Skeletal muscle satellite cell (primary cell): ENCODE results near the gene UNC50. TPM values are rescaled to one million over a fixed set of nuclear protein-coding genes. Genes with fewer than 3 reads are reported as not detected.

Experiments used
- H3K27me3 ChIP-seq: 2 replicates; pipeline ENCODE4 v1.7.0; 2013; ENCODE audit warnings: low read length; ENCODE audit not compliant: control insufficient read depth, insufficient read depth
- H3K36me3 ChIP-seq: 2 replicates; pipeline ENCODE4 v1.7.0; 2013; ENCODE audit warnings: mild to moderate bottlenecking, control low read depth, low read length; ENCODE audit not compliant: insufficient read depth
- H3K4me1 ChIP-seq: 2 replicates; pipeline ENCODE4 v1.7.0; 2013; ENCODE audit warnings: low read length; ENCODE audit not compliant: control insufficient read depth, insufficient read depth
- H3K4me2 ChIP-seq: 2 replicates; pipeline ENCODE4 v1.7.0; 2013; ENCODE audit warnings: mild to moderate bottlenecking, low read length
- H3K4me3 ChIP-seq: 2 replicates; pipeline ENCODE4 v1.7.0; 2013; ENCODE audit warnings: low read length
- H3K9ac ChIP-seq: 2 replicates; pipeline ENCODE4 v1.7.0; 2013; ENCODE audit warnings: mild to moderate bottlenecking, low read depth, low read length, moderate library complexity
- H3K9me3 ChIP-seq: replicated peaks from 2 replicates; pipeline ENCODE4 v1.7.0; 2013; ENCODE audit warnings: mild to moderate bottlenecking, control low read depth, low read length
- total RNA-seq: library from RNA; depleted of rRNA; stranded (reverse); fragments of >200 nt; gene quantifications from 2 replicates; pipeline ENCODE4 v1.2.3, GENCODE V29; 2012; rRNA removed

The UNC50 gene, protein sequence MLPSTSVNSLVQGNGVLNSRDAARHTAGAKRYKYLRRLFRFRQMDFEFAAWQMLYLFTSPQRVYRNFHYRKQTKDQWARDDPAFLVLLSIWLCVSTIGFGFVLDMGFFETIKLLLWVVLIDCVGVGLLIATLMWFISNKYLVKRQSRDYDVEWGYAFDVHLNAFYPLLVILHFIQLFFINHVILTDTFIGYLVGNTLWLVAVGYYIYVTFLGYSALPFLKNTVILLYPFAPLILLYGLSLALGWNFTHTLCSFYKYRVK
- 30.7 and 41.5 TPM in 2 replicates for total RNA-seq

DNA sequence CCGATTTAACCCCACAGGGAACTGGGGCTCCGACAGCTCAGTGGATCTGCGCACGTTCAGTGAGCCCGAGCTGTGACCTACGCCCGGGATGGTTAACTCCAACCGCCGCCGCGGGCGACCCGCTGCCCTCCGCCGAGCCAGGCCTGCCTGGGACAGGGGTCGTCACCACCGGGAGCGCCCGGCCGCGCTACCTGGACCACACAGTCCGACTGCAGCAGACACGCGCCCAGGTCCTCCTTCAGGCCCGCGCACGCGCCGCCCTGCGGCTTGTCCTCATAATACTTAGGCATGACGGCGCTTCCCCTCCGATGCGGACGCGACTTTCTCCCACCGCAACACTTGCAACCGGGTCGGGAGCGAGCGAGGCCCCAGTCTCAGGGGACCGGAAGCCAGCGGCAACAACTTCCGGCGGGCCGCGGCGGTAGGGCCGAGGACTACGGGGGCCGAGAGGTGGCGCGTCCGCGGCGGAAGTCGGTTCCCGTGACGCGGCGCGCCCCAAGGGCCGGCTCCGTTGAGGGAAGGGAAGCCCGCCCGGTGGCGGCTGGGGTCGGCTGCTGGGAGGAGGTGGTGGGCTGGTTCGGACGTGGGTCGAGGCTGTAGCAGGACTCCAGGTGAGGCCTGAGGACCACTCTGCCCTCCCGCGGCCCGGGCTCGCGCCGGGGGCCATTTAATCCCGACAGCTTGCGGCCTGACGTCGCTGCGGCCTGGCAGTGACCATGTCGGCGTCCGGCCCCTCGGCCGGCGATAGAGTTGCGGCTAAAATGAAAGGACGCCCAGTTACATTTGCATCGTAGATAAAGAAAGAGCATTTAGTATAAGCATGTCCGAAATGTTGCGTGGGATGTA lies at the start of gene UNC50, which contains the start of gene COA5:
Gene UNC50 (plus strand): TSS at position 474 of the 846 bp plus-strand sequence. CDS start 1,171 bp downstream, outside the sequence.
Gene COA5 (minus strand): TSS at position 397 of the 846 bp plus-strand sequence. CDS start 107 bp downstream, at position 290.
- Histone ChIP-seq H3K4me1 (peaks cover 28% of the 10 kb centered on the region), H3K9me3 (no peaks in the 10 kb centered on the region), H3K9ac (peak within 1 kb of the TSS; percentile 100), H3K4me3 (peak within 1 kb of the TSS; percentile 94), H3K4me2 (peak within 1 kb of the TSS; percentile 98), H3K36me3 (peaks cover 30% of the 10 kb centered on the region), H3K27me3 (no peaks in the 10 kb centered on the region)

- H3K36me3 ChIP-seq = peaks cover 7% of the 10 kb centered on the region
- H3K4me2 ChIP-seq = no peak overlapping the region
These were observed 49.4 kb upstream of the UNC50 start for GRCh38 chr2:98558852-98559530.

GRCh38 chr2:98559581-98559980 lies 48.8 kb upstream of the UNC50 start:
- no peaks in the 10 kb centered on the region for H3K27me3 ChIP-seq
- peak overlapping the region; percentile 64 for H3K4me2 ChIP-seq
- H3K36me3 ChIP-seq = peaks cover 1% of the 10 kb centered on the region
- H3K4me3 ChIP-seq = no peak overlapping the region
- no peaks in the 10 kb centered on the region for H3K9me3 ChIP-seq
- no peak overlapping the region for H3K9ac ChIP-seq
- peaks cover 18% of the 10 kb centered on the region for H3K4me1 ChIP-seq

More at GRCh38 chr2:98558852-98559530, 49.4 kb upstream of the UNC50 start:
- Histone ChIP-seq H3K27me3 (no peaks in the 10 kb centered on the region), H3K9ac (no peak overlapping the region), H3K4me3 (no peak overlapping the region), H3K9me3 (no peaks in the 10 kb centered on the region), H3K4me1 (peaks cover 18% of the 10 kb centered on the region)

DNA sequence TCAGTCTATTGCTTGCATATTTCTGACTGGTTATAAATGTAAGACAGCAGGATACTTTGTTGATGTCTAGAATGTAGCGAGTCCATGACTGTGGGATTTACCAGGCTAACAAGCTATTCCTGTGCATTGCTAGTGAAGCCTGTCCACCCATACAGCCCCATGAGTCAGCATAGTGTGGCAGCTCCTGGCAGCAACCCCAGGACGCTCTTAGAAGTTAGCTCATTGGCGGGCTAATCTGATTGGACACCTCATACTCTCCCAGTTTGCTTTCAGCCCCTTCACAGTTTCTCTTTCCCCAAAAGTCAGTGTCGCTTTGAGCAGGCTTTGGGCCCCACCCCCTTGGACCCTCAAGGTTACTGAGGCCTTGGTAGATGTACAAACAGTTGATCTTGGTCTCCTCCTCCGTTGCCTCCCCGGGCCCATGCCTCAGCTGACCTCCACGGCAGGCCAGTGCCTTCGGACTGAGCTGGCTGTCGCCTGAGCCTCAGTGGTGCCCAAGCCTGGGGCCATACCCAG lies 48.1 kb upstream of the UNC50 start:
- Histone ChIP-seq H3K4me3 (no peak overlapping the region), H3K9ac (no peak overlapping the region), H3K4me2 (peak overlapping the region; percentile 64), H3K9me3 (no peaks in the 10 kb centered on the region), H3K4me1 (peaks cover 18% of the 10 kb centered on the region), H3K27me3 (no peaks in the 10 kb centered on the region), H3K36me3 (no peaks in the 10 kb centered on the region)

GRCh38 chr2:98561018-98561417 lies 47.4 kb upstream of the UNC50 start:
- Histone ChIP-seq H3K4me3 (no peak overlapping the region), H3K9me3 (no peaks in the 10 kb centered on the region), H3K27me3 (no peaks in the 10 kb centered on the region), H3K9ac (no peak overlapping the region), H3K4me1 (peaks cover 18% of the 10 kb centered on the region), H3K4me2 (no peak overlapping the region), H3K36me3 (peaks cover 2% of the 10 kb centered on the region)

GRCh38 chr2:98561902-98562695 lies 46.3 kb upstream of the UNC50 start:
- H3K4me1 ChIP-seq = peaks cover 18% of the 10 kb centered on the region
- H3K27me3 ChIP-seq = no peaks in the 10 kb centered on the region
- H3K36me3 ChIP-seq = peaks cover 8% of the 10 kb centered on the region
- no peak overlapping the region for H3K4me3 ChIP-seq
- H3K9me3 ChIP-seq = no peaks in the 10 kb centered on the region
- H3K4me2 ChIP-seq = no peak overlapping the region
- no peak overlapping the region for H3K9ac ChIP-seq

DNA sequence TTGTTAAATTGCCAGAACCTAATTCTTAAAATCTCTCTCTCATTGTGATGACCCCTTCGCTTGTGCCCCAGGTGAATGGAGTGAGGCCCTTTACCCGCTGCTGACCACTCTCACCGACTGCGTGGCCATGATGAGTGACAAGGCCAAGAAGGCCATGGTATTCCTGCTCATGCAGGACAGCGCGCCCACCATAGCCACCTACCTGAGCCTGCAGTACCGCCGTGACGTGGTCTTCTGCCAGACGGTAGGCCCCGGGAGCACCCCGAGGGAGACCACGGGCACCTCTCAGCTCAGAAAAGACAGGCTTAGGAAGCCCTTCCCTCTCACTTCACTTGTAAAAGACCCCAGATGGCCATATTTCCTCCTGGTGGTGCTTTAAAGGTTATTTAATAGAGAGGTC lies 45.0 kb upstream of the UNC50 start:
- Histone ChIP-seq H3K36me3 (peaks cover 10% of the 10 kb centered on the region), H3K4me2 (no peak overlapping the region), H3K27me3 (no peaks in the 10 kb centered on the region), H3K9ac (no peak overlapping the region), H3K9me3 (no peaks in the 10 kb centered on the region), H3K4me1 (peaks cover 23% of the 10 kb centered on the region), H3K4me3 (no peak overlapping the region)

GRCh38 chr2:98564541-98565132 lies 43.8 kb upstream of the UNC50 start:
- peaks cover 23% of the 10 kb centered on the region for H3K36me3 ChIP-seq

DNA sequence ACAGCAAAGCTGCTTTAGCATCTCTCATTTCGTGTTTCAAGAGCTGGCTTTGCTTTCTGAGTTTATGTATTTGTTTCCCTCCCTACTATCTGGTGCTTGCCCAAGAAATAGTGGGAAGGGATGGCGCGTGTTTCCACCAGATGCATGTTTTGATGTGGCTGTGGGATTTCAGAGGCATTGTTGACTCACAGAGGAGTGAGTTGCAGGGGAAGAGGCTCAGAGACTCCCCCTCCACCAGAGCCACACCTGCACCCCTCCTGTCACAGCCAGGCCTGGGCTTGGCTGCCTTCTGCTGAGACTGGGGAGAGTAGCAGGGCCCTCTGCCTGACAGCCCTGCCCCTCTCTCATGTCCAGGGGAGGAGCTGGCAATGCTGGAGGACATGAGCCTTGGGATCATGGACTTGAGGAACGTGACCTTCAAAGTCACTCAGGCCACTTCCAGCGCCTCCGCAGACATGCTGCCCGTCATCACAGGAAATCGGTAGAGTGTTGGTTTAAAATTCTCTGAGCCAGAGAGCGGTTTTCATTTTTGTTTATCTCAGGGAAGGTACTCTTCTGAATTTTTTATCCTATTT lies 43.0 kb upstream of the UNC50 start:
- H3K27me3 ChIP-seq = no peaks in the 10 kb centered on the region
- H3K36me3 ChIP-seq = peaks cover 29% of the 10 kb centered on the region
- no peak overlapping the region for H3K4me3 ChIP-seq

More at GRCh38 chr2:98564541-98565132, 43.8 kb upstream of the UNC50 start:
- Histone ChIP-seq H3K4me1 (peaks cover 19% of the 10 kb centered on the region), H3K9ac (no peak overlapping the region), H3K27me3 (no peaks in the 10 kb centered on the region), H3K9me3 (no peaks in the 10 kb centered on the region), H3K4me3 (no peak overlapping the region), H3K4me2 (no peak overlapping the region)

GRCh38 chr2:98565941-98566340 lies 42.4 kb upstream of the UNC50 start:
- Histone ChIP-seq H3K9ac (no peak overlapping the region), H3K4me1 (peaks cover 8% of the 10 kb centered on the region), H3K4me2 (no peak overlapping the region), H3K4me3 (no peak overlapping the region), H3K27me3 (no peaks in the 10 kb centered on the region), H3K9me3 (no peaks in the 10 kb centered on the region), H3K36me3 (peaks cover 29% of the 10 kb centered on the region)

More for the DNA sequence above, 43.0 kb upstream of the UNC50 start:
- H3K4me2 ChIP-seq = no peak overlapping the region
- peaks cover 12% of the 10 kb centered on the region for H3K4me1 ChIP-seq
- no peak overlapping the region for H3K9ac ChIP-seq
- no peaks in the 10 kb centered on the region for H3K9me3 ChIP-seq
